Stimulated activated CD4-positive, alpha-beta T cell treated with anti-CD3 and anti-CD28 coated beads, Interleukin-12 subunit alpha, Interleukin-12 subunit beta, amount 100 ng/mL, for 4 hours (primary cell): Measurements from ENCODE around the gene FAM124A.

Experiments
- DNase-seq: peaks from one replicate; pipeline ENCODE4 v3.0.0-alpha.2; 2020

Gene FAM124A

DNA sequence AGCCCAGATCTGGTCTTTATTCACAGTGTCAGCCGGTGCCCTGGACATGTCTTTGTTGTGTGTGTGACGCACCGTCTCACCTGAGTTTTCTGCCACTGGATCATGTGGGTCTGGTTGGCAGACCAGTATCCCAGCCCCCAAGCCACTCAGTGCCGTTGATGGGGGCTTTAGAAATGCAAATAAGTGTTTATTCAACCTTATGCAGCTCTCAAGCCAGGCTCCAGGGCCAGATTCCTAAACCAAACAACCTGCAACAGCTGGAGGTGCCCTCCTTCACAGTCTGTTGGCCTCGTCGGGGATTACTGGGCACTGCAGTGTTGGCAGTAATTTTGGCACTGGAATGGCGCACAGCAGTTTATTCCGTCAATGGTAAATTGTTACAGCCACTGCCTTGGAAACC is 21.6 kb downstream of the FAM124A start:
- no peak for DNase-seq

DNA sequence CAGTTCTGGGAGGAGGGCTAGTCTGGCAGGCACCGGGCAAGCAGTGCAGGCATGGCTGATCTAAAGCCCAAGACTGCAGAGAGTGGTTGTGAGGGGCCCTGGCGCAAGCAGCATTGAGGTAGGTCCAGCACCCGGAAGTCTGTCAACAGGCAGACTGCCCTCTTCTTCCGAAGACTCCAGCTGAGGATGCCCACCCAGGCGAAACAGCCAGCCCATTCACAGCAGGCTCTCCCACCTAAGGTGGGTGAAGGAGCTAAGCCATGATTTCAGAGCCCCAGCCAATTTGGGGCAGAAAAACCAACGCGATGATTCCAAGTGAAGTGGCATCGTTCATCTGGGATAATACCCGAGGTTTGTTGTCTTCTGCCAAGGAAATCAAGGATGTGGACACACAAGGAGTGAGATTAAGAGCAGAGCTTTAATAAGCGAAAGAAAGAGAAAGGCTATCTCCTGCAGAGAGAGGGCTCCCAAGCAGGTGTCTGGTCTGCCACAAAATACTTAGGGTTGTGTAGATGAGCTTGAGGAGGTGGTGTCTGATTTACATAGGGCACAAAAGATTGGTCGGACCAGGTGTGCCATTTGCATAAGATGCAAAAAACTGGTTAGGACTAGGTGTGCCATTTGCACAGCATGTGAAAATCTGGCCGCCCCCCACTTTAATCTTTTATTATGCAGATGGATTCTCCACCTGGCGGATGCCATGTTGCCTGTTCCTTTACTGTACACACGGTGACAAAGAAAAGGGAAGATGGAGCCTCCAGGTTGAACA is 22.6 kb downstream of the FAM124A start:
- DNase-seq, result no peak

DNA sequence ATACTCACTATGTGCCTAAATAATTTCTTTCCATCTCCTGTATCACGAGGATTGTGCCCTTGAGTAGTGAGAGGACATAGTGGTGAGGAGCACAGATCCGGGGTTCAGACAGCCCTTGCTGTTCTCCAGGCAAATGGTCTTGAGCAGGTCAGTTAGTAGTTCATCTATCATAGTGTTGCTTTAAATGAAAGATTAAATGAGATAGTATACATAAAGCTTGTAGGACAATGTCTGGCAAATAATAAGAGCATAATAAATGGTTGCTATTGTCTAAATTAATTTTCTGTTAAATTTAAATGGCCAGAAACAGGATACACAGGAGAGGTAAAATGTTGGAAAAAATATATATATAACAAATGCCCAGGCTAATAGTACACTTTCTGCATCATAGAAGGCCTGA is 23.4 kb downstream of the FAM124A start:
- DNase-seq, result no peak

DNA sequence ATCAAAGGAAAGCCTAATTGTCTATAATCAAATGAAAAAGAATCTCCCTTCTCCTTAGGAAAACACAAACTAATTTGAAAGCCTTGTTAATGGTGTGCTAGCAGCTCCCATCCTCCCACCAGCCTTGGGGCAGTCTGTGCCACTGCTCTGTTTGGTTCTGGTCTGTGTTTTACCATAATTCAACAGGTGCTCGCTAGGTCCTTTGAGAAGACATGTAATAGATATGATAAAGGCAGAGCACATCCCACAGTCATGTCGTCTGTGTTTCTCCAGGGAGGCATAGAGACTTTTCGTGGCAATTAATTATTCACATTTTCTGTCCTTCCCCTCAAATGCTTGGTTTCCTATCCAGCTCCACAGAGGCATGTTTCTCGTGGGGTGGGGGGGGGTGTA is 23.8 kb downstream of the FAM124A start:
- no peak for DNase-seq

DNA sequence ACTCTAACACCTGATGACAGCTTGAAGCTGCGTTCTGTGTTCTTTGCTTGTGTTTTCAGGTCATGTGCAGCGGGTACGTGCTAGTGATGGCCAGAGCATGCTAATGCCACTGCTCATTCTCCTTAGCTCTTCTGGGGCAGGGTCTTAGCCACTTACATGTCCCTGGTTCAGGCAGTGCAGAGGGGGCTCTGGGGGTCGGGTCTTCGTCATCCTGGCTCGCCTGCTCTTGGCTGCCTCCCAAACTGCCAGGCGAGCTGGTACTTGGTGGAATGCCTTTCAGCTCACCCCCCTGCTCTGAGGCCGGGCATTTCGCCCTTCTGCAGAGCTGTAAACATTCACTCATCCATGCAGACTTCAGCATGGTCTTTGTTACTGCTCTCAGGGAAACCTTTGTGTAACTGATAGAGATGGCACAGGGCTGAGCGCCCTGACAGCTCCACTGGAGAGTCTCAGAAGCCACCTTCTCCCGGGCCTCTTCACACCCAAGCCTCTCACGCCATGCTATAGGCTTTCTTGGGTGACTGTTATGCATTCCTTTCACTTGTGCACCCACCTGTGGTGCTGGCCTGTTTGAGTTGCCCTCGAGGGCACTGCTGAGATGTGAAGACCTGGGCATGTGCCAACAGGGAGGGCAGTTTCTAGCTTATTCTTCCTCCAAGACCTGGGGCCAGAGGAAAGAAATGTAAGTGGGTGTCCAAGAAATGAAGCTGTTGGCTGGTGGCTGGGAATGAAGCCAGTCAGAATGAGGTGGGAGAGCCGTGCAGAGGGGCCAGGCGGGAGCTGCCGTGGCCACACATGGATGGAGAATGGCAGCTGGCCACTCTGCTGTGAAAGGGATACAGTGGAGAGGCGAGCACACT is 24.4 kb downstream of the FAM124A start:
- no peak for DNase-seq

DNA sequence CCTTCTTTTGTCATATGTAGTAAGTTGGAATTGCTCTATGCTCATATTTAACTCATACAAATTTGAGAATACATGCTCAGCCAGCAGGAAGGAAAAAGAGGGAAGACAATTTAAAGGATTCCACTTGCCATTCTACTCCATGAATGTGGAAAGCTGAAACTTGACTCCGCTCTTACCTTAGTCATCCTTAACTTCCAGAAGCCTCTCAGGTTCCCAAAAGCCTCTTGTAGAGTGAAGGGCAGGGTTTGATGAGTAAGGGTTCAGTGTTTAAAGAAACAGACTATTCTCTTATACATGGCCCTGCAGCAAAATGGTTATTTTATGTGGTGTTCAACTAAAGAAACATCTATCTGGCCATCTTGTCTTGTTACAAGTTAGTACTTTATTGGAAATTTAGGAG is 27.1 kb downstream of the FAM124A start:
- DNase-seq, result no peak

DNA sequence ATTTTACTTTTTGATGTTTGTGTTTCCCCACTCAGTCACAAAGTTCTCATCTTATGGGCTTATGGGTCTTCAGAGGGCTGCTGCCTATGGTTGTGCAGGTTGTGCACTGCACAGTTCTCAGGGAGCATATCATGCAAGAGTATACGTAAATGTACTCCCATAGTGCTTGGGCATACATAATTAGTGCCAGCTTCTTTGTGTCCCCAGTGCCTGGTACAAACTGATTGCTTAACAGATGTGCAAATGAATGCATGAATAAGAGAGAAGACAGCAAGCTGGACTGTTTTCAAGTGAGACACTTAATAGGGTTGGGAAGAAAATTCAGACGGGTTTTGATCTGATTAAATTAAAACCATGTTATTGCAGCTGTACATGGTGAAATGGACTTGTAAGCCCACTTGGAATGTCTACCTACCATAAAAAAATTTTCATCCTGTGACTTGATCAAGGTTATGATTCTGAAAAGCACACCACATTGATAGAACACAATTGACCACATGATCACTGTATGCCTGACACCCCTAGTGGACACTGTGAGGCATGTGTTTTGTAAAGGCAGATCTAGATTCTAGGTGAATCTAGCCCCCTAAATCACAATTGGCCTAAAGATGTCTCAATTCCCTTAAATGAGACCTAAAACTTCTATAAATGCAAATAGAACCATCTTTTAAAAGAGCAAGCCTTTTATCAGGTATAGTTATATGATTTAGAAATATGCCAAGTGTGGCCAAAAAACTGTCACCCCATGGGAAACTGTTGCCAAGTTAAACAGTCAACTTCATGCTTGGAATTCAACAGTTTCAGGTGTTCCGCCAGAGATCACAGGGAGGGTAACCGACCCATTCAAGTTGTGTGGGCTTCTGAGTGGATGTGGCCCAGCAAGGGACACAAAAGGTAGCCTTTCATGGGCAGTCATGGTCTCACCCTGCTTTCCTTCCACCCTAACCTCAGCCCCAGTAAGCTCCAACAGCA is 27.9 kb downstream of the FAM124A start:
- DNase-seq, result no peak

DNA sequence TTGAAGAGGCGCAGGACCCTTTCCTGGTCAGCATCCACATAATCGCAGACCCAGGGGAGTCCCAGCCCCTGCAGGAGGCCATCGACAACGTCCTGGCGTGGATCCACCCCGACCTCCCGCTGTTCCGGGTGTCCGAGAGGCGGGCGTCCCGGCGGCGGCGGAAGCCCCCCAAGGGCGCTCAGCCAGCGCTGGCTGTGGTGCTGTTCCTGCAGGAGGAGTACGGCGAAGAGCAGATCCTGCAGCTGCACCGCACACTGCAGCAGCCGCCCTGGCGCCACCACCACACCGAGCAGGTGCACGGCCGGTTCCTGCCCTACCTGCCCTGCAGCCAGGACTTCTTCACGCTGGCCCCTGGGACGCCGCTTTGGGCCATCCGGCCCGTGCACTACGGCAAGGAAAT is 29.3 kb downstream of the FAM124A start:
- no peak for DNase-seq

DNA sequence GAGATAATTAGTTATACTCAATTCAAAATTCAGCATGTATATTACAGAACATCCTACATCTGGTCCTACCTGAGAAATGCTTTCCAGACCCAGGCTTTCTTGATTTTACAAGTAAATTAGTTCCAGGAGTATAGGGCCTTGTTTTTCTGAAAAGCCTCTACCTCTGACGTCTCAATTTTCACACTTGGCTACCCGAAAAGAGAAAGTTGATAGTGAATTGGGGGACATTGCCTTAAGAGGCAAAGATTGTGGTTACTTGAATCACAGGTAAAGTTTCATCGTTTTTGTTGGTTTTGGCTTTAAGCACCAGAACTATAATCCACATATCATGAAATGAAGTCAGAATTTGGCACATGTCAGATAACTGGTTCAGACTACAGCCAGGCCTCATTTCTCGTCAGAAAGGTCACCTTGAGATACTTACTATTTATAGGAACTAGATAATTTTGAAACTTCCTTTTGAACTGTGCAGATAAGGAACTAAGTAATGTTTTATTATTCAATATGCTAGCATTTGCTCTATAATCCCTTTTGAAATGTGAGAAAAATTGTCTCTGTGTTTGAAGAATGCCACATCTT is 30.8 kb downstream of the FAM124A start:
- DNase-seq, result no peak

DNA sequence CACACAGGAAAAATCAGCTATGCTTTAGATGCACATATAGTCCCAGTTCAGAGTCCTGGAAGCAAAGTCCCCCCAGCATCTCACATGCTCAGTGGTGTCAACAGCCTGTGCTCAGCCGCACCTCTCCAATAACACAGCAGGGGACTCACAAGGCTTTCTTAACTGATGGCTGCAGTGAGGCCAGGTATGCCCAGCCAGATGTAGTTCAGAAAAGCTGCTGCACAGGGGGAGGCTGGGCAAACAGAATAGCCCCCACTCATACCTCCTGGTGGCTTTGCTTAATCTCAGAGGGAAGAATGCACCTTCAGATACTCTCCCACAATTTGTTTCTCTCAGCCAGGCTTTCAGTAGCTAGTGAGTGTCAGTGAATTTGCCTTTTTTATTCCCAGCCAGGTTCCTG is 33.4 kb downstream of the FAM124A start:
- DNase-seq, result no peak

DNA sequence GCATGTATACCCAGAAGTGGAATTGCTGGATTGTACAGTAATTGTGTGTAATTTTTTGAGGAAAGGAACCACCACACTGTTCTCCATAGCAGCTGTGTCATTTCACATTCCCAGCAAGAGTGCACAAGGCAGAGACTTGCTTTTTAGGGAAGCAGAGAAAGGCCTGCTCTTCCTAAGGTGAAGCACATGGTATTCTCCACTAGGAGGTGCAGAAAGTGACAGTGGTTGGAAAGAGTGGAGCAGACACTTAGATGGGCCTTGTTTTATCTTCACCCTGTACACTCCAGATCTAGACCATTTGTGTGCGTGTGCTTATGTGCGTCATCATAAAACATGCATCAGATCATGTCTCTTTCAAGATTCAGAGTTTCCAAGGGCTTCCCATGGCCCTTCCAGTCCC is 35.0 kb downstream of the FAM124A start:
- DNase-seq, result no peak

DNA sequence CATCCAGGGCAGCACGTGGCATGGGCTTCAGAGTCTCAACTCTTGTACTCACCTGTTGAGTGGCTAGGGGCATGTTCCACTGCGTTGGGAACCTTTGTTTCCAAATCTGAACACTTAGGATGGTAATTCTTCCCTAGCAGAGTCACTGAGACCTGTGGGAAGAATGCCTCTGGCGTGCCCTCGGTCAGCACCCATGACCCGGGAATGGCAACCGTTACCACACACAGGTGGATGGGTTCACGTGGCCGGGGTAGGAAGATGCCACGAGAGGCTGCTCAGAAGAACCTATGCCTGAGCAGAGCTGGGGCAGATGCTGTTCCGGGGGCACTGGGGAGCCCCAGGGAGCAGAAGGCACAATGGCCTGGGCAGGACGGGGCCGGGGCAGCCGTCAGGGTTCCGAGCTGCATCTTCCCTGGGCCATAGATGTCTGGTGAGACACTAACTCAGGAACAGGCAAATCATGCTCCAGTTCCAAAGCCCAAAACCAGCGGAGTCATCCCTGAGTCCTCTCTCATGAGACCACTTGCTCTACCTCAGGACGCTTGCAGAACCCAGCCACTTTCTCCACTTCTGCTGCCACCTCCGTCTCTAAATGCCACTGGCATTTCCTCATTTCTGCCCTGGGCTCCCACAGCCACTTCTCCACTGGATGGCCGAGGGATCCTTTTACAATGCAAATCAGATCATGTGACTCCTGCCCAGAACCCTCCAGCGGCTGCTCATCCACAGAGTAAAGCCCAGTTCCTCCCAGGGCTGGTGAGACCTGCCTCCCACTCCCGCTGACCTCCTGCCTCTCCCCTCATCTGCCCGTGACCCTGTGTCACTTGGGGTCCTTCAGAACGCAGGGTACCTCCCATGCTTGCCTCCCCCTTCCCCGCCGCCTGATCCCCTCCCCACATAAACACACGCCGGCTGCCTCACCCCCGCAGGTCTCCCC is 36.7 kb downstream of the FAM124A start:
- no peak for DNase-seq

DNA sequence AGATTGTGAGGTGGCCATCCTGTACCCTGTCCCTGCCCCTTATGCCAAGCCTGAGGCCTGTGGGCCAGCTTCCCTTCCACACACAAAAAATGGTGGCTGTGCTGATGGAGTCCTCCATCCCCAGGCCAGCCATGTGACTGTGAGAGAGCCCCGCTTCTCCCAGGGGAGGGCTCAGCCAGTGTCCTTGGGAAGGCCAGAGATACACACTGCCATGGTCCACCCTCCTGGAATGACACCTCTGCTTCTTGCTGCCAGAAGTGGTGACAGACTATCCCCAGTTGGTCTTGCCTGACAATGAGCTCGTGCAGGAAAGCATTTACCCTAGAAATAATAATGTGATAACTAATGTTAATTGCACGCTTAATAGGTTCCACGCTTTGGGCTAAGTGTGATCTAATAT is 38.0 kb downstream of the FAM124A start:
- no peak for DNase-seq

DNA sequence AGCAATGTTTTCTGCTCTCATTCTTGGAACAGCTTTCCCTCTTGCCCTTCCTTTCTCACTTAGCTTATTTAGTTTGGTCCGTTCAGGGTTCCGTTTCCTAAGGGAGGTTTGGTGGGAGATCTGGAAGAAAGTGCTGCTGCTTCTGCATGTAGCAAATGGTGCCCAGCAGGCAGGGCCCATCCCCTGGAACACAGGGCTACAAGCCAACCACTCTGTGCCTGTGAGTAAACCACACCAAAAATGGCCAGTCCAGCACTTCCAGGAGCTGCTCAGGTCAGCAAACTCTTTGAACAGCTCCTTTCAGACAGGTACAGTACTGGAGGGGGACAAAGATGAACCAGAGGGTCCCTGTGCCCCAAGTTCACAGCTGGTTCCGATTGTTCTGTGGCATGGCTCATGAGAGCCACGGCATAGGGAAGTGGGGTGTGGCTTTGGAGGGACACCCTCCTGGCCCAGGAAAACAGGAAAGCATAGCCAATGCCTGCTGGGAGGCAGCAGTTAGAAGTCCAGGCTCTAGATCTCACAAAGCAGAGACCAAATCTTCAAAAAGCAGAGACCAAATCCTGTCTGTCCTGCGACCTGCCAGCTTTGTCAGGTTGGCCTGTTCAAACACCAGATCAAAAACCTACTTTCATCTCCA is 39.5 kb downstream of the FAM124A start:
- no peak for DNase-seq

DNA sequence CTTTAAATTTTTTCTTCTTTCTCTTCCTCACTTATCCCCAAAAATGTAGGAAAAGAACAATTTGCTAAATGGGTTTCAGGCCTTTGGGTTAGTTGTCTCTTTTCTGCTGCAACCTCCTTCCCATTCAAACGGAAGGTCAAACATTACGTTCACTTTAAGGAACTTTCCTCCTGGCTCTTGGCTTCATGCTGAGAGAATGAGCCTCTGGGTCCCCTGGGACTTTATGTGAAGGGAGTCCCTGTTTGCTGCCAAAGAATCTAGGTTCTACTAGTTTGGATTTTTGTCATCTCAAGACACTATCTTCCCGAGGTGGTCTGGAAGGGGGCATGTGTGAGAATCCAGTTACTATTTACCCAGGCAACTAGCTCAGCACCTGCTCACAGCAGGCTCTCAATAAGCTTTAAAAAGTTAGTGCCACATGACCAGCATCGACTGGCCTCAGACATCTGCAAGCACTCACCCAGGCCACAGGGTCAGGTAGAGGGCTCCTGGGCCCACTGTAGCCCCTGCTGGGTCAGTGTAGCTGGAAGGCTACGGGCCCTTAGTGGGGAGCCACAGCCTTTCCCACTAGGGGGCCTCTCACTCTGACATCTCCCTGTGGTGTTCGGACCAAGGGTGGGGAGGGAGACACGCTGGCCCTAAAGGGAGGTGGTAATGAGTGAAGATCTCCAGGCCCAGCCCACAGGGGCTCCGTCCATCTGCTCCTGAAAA is 40.5 kb downstream of the FAM124A start:
- DNase-seq, result no peak

DNA sequence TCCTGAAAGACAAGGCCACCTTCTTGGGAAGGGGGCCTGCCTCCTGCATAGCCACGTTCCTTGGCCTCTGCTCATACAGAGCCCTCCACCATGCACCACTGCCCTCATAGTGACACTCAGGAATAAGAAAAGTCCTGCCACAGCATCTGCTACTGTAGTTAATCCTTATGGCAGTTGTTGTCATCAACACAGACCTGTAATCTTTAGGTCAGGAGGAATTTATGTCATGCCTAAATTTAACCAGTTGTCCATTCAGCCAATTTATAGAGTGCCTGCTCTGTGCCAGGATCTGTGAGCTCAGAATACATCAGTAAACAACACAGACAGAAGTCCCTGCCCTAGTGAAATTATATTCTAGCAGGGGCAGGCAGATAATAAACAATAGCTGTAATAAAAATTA is 44.4 kb downstream of the FAM124A start:
- no peak for DNase-seq

DNA sequence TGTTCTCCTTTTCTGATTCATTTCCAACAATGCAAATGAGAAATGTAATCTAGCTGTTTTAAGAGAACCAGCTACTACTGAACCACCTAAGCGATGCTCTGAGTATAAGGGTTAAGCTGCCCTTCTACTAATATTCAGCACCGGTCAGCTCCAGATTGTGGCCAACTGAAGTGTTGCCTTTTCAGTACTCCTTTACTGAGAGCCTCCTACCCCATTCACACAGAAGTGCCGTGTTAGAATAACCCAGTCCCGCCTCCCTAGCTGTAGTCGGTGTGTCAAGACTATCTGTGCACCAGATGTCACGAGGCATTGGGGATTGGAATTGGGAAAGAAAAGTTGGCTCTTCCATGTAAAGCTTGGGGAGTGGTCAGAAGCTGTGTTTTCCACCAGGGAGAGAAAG is 45.4 kb downstream of the FAM124A start:
- DNase-seq, result no peak

DNA sequence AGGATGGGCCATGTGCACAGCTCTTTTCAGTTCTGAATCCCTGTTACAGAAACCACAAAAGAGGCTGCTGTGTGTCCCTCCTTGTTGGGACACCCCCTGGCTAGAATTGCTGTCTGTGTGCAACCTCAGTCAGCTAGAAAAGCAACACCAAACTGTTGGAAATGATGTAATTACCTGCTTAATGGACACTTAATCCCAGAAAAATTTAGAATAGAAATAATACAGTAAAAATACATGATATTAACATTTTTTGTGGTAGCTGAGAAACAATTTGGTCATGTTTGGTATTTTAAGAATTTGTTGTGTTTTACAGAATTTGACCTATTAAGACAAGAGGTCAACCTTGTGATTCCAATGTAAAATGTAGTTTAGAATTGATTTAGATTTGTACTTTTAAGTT is 46.8 kb downstream of the FAM124A start:
- DNase-seq, result no peak

DNA sequence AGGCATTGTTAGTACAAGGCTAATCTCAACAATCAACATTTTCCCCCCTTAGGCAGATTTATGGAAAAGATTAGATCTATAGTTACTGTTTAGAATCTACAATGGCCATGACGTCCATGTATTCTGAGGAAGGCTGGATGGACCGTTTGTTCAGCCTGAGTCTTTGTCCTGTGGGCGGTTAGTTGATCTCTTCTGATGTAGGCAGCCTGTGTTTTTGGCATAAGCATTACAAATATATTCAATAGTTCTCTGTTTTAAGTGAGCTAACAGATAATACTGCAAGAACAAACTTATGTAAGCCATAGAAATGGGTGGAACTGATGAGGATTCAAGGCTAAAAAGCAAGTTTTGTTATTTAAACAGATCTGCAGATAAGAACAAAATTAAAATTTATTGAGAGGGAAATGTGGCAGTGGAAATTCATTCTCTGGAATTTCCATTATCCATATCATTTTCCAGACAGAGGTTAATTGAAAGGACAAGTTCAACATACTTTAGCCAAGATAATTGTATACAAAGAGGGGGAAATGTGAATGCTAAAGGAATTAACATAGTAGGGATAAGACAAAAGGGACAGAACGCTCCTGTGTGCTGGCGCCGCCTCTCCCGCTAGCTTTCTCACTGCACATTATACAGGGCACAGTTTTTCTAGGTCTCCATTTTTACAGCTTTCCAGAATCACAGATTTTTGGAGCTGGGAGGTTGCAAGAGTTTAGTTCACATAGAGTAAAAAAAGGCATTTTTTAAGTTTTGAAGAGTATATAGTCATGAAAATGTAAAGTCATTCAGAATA is 48.6 kb downstream of the FAM124A start:
- DNase-seq, result no peak
